GM19468 (cell line): ENCODE results near the gene SHB.

ENCODE experiments used
- ATAC-seq: cut with Tn5 transposase; IDR thresholded peaks from one replicate; pipeline ENCODE4 v1.9.1; 2021; ENCODE audit warnings: mild to moderate bottlenecking, moderate library complexity, moderate number of reproducible peaks; ENCODE audit not compliant: unreplicated experiment; ENCODE audit errors: extremely low read depth

The SHB gene

DNA sequence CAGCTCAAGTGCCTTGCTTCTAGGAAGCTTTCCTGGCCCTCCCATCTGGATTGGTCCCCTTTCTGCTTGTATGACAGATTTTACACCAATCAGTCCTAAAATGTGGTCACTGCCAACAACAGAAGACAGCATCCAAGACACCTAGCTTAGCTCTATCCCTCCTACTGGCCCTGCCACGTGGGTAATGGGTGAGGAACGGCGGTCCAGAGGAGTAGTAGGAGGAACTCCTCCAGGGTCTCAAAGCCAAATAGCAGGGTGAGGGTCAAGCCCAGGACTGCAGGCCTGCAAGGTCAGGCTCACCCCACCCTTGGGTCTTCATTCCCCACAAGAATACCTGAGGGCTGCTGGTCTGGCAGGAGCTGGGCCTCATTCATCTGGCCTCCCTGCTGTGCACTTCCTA lies 108.4 kb downstream of the SHB start:
- no peak for ATAC-seq

GRCh38 chr9:37959976-37960375 lies 109.1 kb downstream of the SHB start:
- no peak for ATAC-seq

DNA sequence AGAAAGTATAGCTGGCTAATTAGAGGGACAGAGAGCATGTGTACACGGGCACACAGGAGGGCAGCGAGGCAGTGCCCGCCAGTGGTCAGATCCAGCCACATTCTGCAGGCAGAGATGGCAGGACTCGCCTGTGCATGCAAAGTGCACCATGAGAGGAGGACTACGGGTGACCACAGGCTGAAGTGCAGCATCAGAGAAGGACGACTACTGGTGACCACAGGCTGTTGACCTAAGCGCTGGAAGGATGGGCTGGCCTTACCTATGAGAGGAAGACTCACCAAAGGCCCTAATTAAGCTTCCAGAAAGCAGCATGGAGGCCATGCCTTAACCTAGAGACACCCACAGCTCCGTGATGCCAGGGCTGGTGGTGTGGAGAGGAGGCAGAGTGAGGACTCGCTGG lies 110.9 kb downstream of the SHB start:
- no peak for ATAC-seq

DNA sequence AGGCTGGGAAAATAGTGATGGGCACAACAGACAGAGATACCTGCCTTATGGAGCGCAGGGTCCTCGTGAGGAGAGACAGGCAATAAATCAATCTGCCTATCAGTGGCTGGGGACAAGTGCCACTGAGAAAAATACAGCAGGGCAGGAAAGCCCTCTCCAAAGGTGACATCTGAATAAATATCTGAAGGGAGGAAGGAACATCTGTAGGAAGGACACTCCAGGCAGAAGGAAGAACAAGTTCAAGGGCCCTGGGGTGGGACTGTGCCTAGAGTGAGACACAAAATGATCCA lies 111.4 kb downstream of the SHB start:
- ATAC-seq: no peak

DNA sequence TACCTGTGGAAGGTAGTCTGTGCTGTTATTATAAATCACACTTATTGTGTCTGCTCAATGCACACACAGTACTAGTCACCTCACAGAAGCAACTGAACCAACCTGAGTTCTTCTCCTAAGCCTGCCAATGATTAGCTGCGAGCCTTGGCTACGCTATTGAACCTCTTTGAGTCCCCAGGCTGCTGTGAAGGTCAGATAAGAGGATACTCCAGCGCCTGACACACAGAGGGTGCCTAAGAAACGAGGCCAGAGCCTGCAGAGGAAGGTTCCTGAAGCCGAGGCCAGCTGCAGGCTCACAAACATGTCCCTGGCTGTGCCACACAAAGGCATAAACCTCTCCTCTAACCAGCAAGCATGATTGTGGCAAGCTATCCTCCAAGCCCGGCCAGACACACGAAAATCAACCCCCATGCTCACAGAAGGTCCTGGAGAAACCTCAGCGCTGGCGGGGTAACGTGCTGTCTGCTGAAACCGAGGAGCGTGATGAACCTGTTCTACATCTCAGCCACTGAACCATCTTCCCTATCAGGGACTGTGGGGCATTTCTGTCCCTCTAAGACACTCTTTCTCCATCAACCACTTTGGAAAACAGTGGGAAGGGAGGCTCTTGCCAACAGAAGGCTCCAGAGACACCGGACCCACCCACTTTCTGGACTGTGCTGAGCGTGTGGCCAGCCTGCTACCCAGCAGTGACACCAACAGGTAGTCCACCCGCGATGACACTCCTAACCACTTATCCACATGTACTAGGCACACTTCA lies 111.9 kb downstream of the SHB start:
- no peak for ATAC-seq

- no peak for ATAC-seq
Observed at GRCh38 chr9:37956423-37956820, 112.6 kb downstream of the SHB start.

DNA sequence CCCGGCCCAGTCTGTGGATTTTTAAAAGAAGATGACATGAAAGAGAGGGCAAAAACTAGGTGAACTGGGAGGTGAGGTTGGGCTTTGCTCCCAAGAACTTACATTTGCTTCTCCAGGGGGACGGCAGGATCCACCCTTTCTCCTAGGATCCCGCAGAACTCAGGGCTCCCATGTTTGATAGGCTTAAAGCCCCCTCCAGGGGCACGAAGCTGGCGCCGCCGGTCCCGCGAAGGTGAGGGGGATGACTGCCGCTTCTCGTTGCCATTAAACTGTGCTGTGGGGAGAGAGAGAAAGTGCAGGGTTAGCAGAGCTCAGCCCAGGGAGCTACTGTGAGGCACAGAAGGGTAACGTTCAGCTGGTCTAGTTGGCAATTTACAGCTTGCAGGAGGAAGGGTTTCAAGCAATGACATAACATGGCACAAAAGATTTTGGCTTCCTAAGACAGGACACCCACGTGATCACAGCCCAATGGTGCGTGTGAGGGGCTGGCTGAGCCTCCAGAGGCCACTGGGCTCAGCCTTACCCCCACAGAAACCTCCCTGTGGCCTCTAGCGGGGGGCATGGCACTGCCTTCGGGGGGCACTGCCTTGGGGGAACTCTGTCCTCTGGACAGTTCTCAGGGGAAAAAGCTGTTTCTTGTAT lies 113.1 kb downstream of the SHB start:
- ATAC-seq: no peak

DNA sequence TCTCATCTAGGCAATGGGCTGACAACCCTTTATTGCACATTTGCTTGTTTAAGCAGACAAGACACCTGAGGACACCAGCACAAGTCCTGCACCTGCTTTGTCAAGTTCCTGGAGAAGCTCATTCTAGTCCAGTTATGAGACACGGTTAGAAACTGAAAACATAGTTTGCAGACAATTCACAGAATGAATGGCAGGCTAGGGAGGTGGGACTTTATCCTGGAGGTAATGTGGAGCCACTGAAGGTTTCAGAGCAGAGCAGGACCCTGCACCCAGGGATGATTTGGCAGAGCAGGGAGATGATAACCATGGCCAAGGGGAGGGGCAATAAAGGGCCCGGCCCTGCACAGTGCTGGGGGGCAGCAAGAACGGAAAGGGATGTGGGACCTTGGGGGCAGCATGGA lies 114.4 kb downstream of the SHB start:
- ATAC-seq: no peak

DNA sequence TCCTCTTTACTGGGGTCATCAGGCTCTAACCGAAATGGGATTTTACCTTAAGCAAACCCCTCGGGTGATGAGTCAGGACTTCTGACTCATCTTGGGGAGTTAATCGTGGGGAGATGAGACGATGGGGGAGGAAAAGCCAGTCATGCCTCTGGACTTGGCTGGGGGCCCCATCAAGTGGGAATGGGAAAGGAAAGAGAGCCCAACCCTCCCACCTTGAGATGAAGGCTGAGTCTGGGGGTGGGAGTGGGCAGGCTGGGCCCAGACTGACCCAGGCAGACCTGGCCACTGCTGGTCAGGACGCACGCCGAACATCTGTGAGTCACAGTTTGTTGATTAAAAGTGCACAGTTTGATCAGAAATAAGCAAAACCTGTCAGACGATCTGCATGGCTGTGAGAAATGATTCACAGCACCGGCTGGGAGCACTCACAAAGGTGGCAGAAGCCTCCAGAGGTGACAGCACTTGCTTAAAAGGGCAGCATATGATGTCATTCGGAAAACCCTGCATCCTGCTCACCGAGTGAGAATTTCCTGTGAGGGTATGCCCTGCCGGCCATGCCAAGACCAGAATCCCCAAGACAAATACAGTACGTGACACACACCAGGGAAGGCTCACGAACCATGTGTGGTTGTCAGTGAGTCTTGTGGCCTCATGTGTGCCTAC lies 115.1 kb downstream of the SHB start:
- ATAC-seq: peak; percentile 57

- ATAC-seq: peak; percentile 5
Observed at GRCh38 chr9:37953206-37953774, 115.7 kb downstream of the SHB start.

GRCh38 chr9:37952731-37953130 lies 116.3 kb downstream of the SHB start:
- no peak for ATAC-seq

DNA sequence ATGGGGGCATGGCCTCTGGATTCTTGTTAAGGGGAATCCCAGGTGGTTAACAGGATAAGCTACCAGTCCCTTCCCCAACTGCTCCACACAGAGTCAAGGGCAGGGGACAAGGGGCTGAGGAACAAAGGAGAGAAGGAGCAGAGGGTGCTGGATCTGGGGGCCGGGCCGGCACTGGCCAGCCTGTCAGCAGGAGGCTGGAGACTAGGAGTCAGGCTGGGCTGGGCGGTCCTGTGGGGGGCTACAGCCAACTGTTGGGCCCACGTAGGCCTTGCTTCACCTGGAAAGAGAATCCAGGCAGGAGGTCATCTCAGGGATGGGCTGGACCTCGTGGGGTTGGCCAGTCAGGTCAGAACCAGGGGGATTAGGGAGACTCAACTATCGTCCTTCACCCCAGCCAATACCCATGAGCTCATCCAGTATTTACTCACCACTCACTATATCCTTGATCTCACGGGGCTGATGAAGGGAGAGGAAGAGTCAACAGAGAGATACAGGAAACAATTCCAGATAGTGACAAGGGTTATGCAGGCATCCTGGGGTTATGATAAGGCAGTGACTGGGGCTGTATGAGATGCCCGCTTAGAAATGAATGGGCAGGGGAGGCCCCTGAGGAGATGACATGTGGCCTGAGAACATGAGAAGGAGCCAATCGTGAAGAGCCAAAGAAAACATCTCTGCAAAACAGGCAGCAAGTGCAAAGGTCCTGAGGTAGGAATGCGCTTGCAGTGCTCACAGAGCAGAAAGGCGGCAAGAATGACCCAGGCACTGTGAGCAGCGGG lies 117.2 kb downstream of the SHB start:
- no peak for ATAC-seq

- no peak for ATAC-seq
Observed at GRCh38 chr9:37950561-37950960, 118.5 kb downstream of the SHB start.

GRCh38 chr9:37949576-37949975 lies 119.5 kb downstream of the SHB start:
- ATAC-seq: no peak

DNA sequence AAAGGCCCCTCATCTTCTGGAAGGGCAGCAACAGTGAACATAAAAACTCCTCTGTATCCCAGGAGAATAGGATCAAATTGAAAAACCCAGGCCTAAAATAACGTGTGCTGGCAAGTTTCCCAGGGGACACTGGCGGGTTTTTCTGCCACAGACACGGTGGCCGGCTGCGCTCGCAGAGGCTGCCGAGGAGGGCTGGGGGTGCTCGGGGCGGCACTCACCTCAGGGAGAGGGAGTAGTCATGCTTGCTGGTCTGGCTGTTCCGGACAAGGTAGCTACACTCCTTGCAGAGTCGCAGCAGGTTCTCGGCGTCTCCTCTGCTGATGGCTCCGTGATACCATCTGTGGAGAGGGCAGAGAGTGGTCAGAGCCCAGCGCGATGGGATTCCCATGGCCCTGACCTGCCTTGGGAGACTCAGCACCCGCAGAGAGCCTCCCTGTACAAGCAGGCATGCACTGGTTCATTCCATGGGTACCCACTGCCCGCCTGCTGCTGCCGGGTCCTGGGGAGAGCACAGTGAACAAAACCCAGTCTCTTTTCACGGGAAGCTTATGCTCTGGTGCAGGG lies 120.5 kb downstream of the SHB start:
- no peak for ATAC-seq

GRCh38 chr9:37947977-37948376 lies 121.0 kb downstream of the SHB start:
- no peak for ATAC-seq

- ATAC-seq: no peak
Observed at GRCh38 chr9:37947471-37947870, 121.6 kb downstream of the SHB start.

GRCh38 chr9:37946971-37947370 lies 122.1 kb downstream of the SHB start:
- ATAC-seq: no peak

DNA sequence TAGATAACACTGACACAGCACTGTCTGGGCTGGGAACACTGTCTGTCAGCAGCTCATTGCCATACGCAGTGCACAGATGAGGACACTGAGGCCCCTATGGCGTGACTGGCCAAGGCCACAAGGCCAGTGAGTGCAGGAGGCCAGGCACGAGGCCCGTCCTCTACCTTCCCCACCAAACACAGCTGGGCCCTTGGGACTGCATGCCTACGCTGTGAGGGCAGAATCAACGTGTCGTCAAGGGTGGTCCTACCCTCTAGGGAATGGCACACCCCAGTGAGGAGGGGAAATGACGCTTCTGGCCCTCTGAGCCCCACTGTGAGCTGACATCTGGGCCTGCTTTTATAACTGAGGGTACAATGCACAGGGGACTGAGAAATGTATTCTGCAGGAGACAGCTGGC lies 123.0 kb downstream of the SHB start:
- no peak for ATAC-seq
